Loucy (cell line): ENCODE data around the gene HAVCR2.

Source experiments
- CTCF ChIP-seq: fragments of 200-600 bp; sonication (generic); conservative IDR thresholded peaks from 2 replicates; pipeline ENCODE4 v1.5.1; 2014; ENCODE audit warnings: mild to moderate bottlenecking, antibody characterized with exemption, low read length
- EZH2phosphoT487 ChIP-seq: fragments of 200-600 bp; IDR thresholded peaks from 2 replicates; pipeline ENCODE4 v1.6.1; 2018; ENCODE audit warnings: antibody characterized with exemption, mild to moderate bottlenecking, moderate library complexity, borderline replicate concordance

GRCh38 chr5:157063776-157064430, 44.9 kb downstream of the HAVCR2 start:
- no peak for TF ChIP-seq CTCF
- TF ChIP-seq EZH2phosphoT487, result no peak
